Colonic mucosa (tissue), 4 donors: ENCODE results near the gene CNNM1. TPM values are rescaled to one million over a fixed set of nuclear protein-coding genes. Genes with fewer than 3 reads are reported as not detected.

Source experiments
- DNase-seq: peaks from one replicate; pipeline ENCODE4 v3.0.0-alpha.2; 2020
- H3K27ac ChIP-seq: fragments of 200-600 bp; one replicate; pipeline ENCODE4 v1.8.0; 2021
- H3K27me3 ChIP-seq: fragments of 200-600 bp; one replicate; pipeline ENCODE4 v1.8.0; 2021
- H3K36me3 ChIP-seq: fragments of 200-600 bp; one replicate; pipeline ENCODE4 v1.8.0; 2021
- H3K4me1 ChIP-seq: fragments of 200-600 bp; one replicate; pipeline ENCODE4 v1.8.0; 2021; ENCODE audit warnings: mild to moderate bottlenecking
- H3K4me3 ChIP-seq: fragments of 200-600 bp; one replicate; pipeline ENCODE4 v1.8.0; 2021
- H3K9ac ChIP-seq, 2 donors: one replicate each; pipeline ENCODE4 v1.7.0; 2013; ENCODE audit warnings: control low read depth in 2 of 2, low read depth in 2 of 2, low read length in 2 of 2
- H3K9me3 ChIP-seq: fragments of 200-600 bp; one replicate; pipeline ENCODE4 v1.8.0; 2021
- intact Hi-C: fragments of 100-400 bp; cut with DNase I; formaldehyde crosslinking; loops from one replicate; pipeline ENCODE4 v1.14.1; 2022
- total RNA-seq, 2 donors: library from RNA; stranded (reverse); fragmentation: NEBNext Ultra II Directional in 1 of 2; extraction: Animal tissue kit (Norgen Biotek cat#: 25700) in 1 of 2; gene quantifications; one replicate each; pipeline ENCODE4 v1.2.1, GENCODE V29; 2021
- TF ChIP-seq, protein P1 (sequence below): fragments of 200-600 bp; IDR thresholded peaks from one replicate; pipeline ENCODE4 v1.8.0; 2022; ENCODE audit warnings: antibody characterized with exemption, mild to moderate bottlenecking
- donor health status: healthy.
- donor health status: DM: no; HTN: no; CAD: no.
- donor health status: DM: no; HTN: no; CAD: no.

CNNM1 gene
- total RNA-seq, 2 donors from 2014 or later = 0.27 to 0.35 TPM

DNA sequence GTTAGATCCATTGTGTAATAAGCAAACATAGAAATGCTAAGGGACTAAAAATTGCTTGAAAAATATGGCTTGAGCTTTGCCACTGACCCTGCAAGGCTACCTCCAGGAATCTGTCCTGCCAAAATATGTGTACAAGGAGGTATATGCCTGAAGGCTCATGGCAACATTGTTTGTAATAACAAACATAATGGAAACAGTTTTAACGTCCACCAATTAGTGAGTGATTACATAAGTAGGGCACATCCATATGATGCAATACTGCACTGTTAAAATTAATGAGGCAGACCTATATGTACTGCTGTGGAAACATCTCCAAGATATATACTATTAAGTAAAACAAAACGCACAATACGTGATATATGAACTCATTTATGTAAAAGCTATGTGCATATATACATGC lies 114.3 kb downstream of the CNNM1 start:
- no peak overlapping the region for H3K27ac ChIP-seq
- no peaks in the 10 kb centered on the region for H3K36me3 ChIP-seq
- no peak for DNase-seq
- no peaks in the 10 kb centered on the region for H3K9me3 ChIP-seq
- no peak overlapping the region for H3K4me3 ChIP-seq
- H3K4me1 ChIP-seq = no peaks in the 10 kb centered on the region
- TF ChIP-seq, protein P1, sequence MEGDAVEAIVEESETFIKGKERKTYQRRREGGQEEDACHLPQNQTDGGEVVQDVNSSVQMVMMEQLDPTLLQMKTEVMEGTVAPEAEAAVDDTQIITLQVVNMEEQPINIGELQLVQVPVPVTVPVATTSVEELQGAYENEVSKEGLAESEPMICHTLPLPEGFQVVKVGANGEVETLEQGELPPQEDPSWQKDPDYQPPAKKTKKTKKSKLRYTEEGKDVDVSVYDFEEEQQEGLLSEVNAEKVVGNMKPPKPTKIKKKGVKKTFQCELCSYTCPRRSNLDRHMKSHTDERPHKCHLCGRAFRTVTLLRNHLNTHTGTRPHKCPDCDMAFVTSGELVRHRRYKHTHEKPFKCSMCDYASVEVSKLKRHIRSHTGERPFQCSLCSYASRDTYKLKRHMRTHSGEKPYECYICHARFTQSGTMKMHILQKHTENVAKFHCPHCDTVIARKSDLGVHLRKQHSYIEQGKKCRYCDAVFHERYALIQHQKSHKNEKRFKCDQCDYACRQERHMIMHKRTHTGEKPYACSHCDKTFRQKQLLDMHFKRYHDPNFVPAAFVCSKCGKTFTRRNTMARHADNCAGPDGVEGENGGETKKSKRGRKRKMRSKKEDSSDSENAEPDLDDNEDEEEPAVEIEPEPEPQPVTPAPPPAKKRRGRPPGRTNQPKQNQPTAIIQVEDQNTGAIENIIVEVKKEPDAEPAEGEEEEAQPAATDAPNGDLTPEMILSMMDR = no peak
- no peaks in the 10 kb centered on the region for H3K27me3 ChIP-seq
- no peak overlapping the region for H3K9ac ChIP-seq
- intact Hi-C loops = no loop called here

Other genes with a start within 250 kb of the CNNM1 start
- gene HPSE2, start 93.5 kb upstream of the CNNM1 start, total RNA-seq = 1 to 10 TPM; 1.0 to 1.8 TPM
- 100 to 1,000 TPM in 1 of 2 donors, 10 to 100 TPM in 1; 96.7 to 135 TPM for gene GOT1, start 101.3 kb downstream of the CNNM1 start, total RNA-seq
- gene NKX2-3, start 203.6 kb downstream of the CNNM1 start, total RNA-seq = 1 to 10 TPM; 5.4 to 7.9 TPM